Measurements from ENCODE around the gene OCLN.
A peak's percentile ranks its signal among the peaks of the same experiment; 100 is the strongest.
"Not testable (repeated sequence)": the region's sequence is repeated elsewhere in the genome, so short reads cannot be mapped to it uniquely, and the experiment has no call there.

Gene OCLN

GRCh38 chr5:69522035-69522434, 29.4 kb downstream of the OCLN start:
- no peaks in the 10 kb centered on the region for H3K27me3 ChIP-seq (ENCODE audit: control insufficient read depth in 2 of 2, insufficient read depth in 2 of 2, low read length in 2 of 2)
- no peaks in the 10 kb centered on the region for H3K9me3 ChIP-seq (ENCODE audit: control insufficient read depth in 2 of 2, low read length in 2 of 2)
- H3K27ac ChIP-seq (ENCODE audit: low read depth in 2 of 2, low read length in 2 of 2), result no peak overlapping the region
- H3K4me1 ChIP-seq (ENCODE audit: control insufficient read depth in 2 of 2, insufficient read depth in 2 of 2, low read length in 2 of 2), result peaks cover 11 to 40% of the 10 kb centered on the region in 2 donors
- H3K36me3 ChIP-seq (ENCODE audit: control insufficient read depth in 2 of 2, insufficient read depth in 2 of 2, low read length in 2 of 2), result peaks cover 2 to 3% of the 10 kb centered on the region in 2 donors
- no peak overlapping the region for H3K9ac ChIP-seq (ENCODE audit: low read depth in 1 of 2, low read length in 2 of 2)
- no peak overlapping the region for H3K4me3 ChIP-seq (ENCODE audit: low read length in 2 of 2)

GRCh38 chr5:69525490-69525889, 32.9 kb downstream of the OCLN start:
- peaks cover 13 to 34% of the 10 kb centered on the region in 2 donors for H3K4me1 ChIP-seq (ENCODE audit: control insufficient read depth in 2 of 2, insufficient read depth in 2 of 2, low read length in 2 of 2)

GRCh38 chr5:69526660-69527059, 34.1 kb downstream of the OCLN start:
- Histone ChIP-seq H3K9ac (ENCODE audit: low read depth in 1 of 2, low read length in 2 of 2) (no peak overlapping the region), H3K36me3 (ENCODE audit: control insufficient read depth in 2 of 2, insufficient read depth in 2 of 2, low read length in 2 of 2) (peaks cover 3 to 5% of the 10 kb centered on the region in 2 donors), H3K27me3 (ENCODE audit: control insufficient read depth in 2 of 2, insufficient read depth in 2 of 2, low read length in 2 of 2) (no peaks in the 10 kb centered on the region), H3K4me1 (ENCODE audit: control insufficient read depth in 2 of 2, insufficient read depth in 2 of 2, low read length in 2 of 2) (peaks cover 11 to 29% of the 10 kb centered on the region in 2 donors), H3K27ac (ENCODE audit: low read depth in 2 of 2, low read length in 2 of 2) (no peak overlapping the region), H3K4me3 (ENCODE audit: low read length in 2 of 2) (no peak overlapping the region), H3K9me3 (ENCODE audit: control insufficient read depth in 2 of 2, low read length in 2 of 2) (no peaks in the 10 kb centered on the region)

More at GRCh38 chr5:69525490-69525889, 32.9 kb downstream of the OCLN start:
- Histone ChIP-seq H3K9ac (ENCODE audit: low read depth in 1 of 2, low read length in 2 of 2) (no peak overlapping the region), H3K27ac (ENCODE audit: low read depth in 2 of 2, low read length in 2 of 2) (peak overlapping the region; percentile 39 to 59), H3K4me3 (ENCODE audit: low read length in 2 of 2) (no peak overlapping the region), H3K9me3 (ENCODE audit: control insufficient read depth in 2 of 2, low read length in 2 of 2) (no peaks in the 10 kb centered on the region), H3K36me3 (ENCODE audit: control insufficient read depth in 2 of 2, insufficient read depth in 2 of 2, low read length in 2 of 2) (peaks cover 3 to 5% of the 10 kb centered on the region in 2 donors), H3K27me3 (ENCODE audit: control insufficient read depth in 2 of 2, insufficient read depth in 2 of 2, low read length in 2 of 2) (no peaks in the 10 kb centered on the region)

GRCh38 chr5:69527128-69527770, 34.7 kb downstream of the OCLN start:
- Histone ChIP-seq H3K9ac (ENCODE audit: low read depth in 1 of 2, low read length in 2 of 2) (no peak overlapping the region), H3K4me3 (ENCODE audit: low read length in 2 of 2) (no peak overlapping the region), H3K4me1 (ENCODE audit: control insufficient read depth in 2 of 2, insufficient read depth in 2 of 2, low read length in 2 of 2) (peaks cover 11 to 26% of the 10 kb centered on the region in 2 donors), H3K36me3 (ENCODE audit: control insufficient read depth in 2 of 2, insufficient read depth in 2 of 2, low read length in 2 of 2) (peaks cover 3 to 5% of the 10 kb centered on the region in 2 donors), H3K27ac (ENCODE audit: low read depth in 2 of 2, low read length in 2 of 2) (no peak overlapping the region), H3K27me3 (ENCODE audit: control insufficient read depth in 2 of 2, insufficient read depth in 2 of 2, low read length in 2 of 2) (no peaks in the 10 kb centered on the region), H3K9me3 (ENCODE audit: control insufficient read depth in 2 of 2, low read length in 2 of 2) (no peaks in the 10 kb centered on the region)

- Histone ChIP-seq H3K4me3 (ENCODE audit: low read length in 2 of 2) (no peak overlapping the region), H3K9ac (ENCODE audit: low read depth in 1 of 2, low read length in 2 of 2) (no peak overlapping the region), H3K36me3 (ENCODE audit: control insufficient read depth in 2 of 2, insufficient read depth in 2 of 2, low read length in 2 of 2) (peaks cover 3 to 5% of the 10 kb centered on the region in 2 donors), H3K4me1 (ENCODE audit: control insufficient read depth in 2 of 2, insufficient read depth in 2 of 2, low read length in 2 of 2) (peaks cover 11 to 26% of the 10 kb centered on the region in 2 donors), H3K27ac (ENCODE audit: low read depth in 2 of 2, low read length in 2 of 2) (peak overlapping the region in 1 of 2 donors; percentile 22), H3K27me3 (ENCODE audit: control insufficient read depth in 2 of 2, insufficient read depth in 2 of 2, low read length in 2 of 2) (no peaks in the 10 kb centered on the region), H3K9me3 (ENCODE audit: control insufficient read depth in 2 of 2, low read length in 2 of 2) (no peaks in the 10 kb centered on the region)
These were observed 35.4 kb downstream of the OCLN start for GRCh38 chr5:69528035-69528434.

GRCh38 chr5:69528609-69529008, 36.0 kb downstream of the OCLN start:
- Histone ChIP-seq H3K36me3 (ENCODE audit: control insufficient read depth in 2 of 2, insufficient read depth in 2 of 2, low read length in 2 of 2) (peaks cover 3 to 5% of the 10 kb centered on the region in 2 donors), H3K27me3 (ENCODE audit: control insufficient read depth in 2 of 2, insufficient read depth in 2 of 2, low read length in 2 of 2) (no peaks in the 10 kb centered on the region), H3K4me1 (ENCODE audit: control insufficient read depth in 2 of 2, insufficient read depth in 2 of 2, low read length in 2 of 2) (peaks cover 11 to 28% of the 10 kb centered on the region in 2 donors), H3K9ac (ENCODE audit: low read depth in 1 of 2, low read length in 2 of 2) (no peak overlapping the region), H3K9me3 (ENCODE audit: control insufficient read depth in 2 of 2, low read length in 2 of 2) (no peaks in the 10 kb centered on the region), H3K4me3 (ENCODE audit: low read length in 2 of 2) (no peak overlapping the region), H3K27ac (ENCODE audit: low read depth in 2 of 2, low read length in 2 of 2) (no peak overlapping the region)

GRCh38 chr5:69530561-69531405, 38.2 kb downstream of the OCLN start:
- no peaks in the 10 kb centered on the region for H3K27me3 ChIP-seq (ENCODE audit: control insufficient read depth in 2 of 2, insufficient read depth in 2 of 2, low read length in 2 of 2)
- H3K27ac ChIP-seq (ENCODE audit: low read depth in 2 of 2, low read length in 2 of 2), result no peak overlapping the region

GRCh38 chr5:69531406-69531801, 38.8 kb downstream of the OCLN start:
- Histone ChIP-seq H3K9me3 (ENCODE audit: control insufficient read depth in 2 of 2, low read length in 2 of 2) (no peaks in the 10 kb centered on the region), H3K4me3 (ENCODE audit: low read length in 2 of 2) (no peak overlapping the region), H3K4me1 (ENCODE audit: control insufficient read depth in 2 of 2, insufficient read depth in 2 of 2, low read length in 2 of 2) (peaks cover 11 to 18% of the 10 kb centered on the region in 2 donors), H3K36me3 (ENCODE audit: control insufficient read depth in 2 of 2, insufficient read depth in 2 of 2, low read length in 2 of 2) (peaks cover 0 to 5% of the 10 kb centered on the region in 2 donors), H3K27me3 (ENCODE audit: control insufficient read depth in 2 of 2, insufficient read depth in 2 of 2, low read length in 2 of 2) (no peaks in the 10 kb centered on the region), H3K27ac (ENCODE audit: low read depth in 2 of 2, low read length in 2 of 2) (no peak overlapping the region), H3K9ac (ENCODE audit: low read depth in 1 of 2, low read length in 2 of 2) (no peak overlapping the region)

More at GRCh38 chr5:69530561-69531405, 38.2 kb downstream of the OCLN start:
- Histone ChIP-seq H3K36me3 (ENCODE audit: control insufficient read depth in 2 of 2, insufficient read depth in 2 of 2, low read length in 2 of 2) (peaks cover 3 to 5% of the 10 kb centered on the region in 2 donors), H3K4me3 (ENCODE audit: low read length in 2 of 2) (no peak overlapping the region), H3K9ac (ENCODE audit: low read depth in 1 of 2, low read length in 2 of 2) (no peak overlapping the region), H3K9me3 (ENCODE audit: control insufficient read depth in 2 of 2, low read length in 2 of 2) (no peaks in the 10 kb centered on the region), H3K4me1 (ENCODE audit: control insufficient read depth in 2 of 2, insufficient read depth in 2 of 2, low read length in 2 of 2) (peaks cover 11 to 22% of the 10 kb centered on the region in 2 donors)

- H3K4me1 ChIP-seq (ENCODE audit: control insufficient read depth in 2 of 2, insufficient read depth in 2 of 2, low read length in 2 of 2); H3K36me3 ChIP-seq (ENCODE audit: control insufficient read depth in 2 of 2, insufficient read depth in 2 of 2, low read length in 2 of 2); H3K27ac ChIP-seq (ENCODE audit: low read depth in 2 of 2, low read length in 2 of 2); H3K9me3 ChIP-seq (ENCODE audit: control insufficient read depth in 2 of 2, low read length in 2 of 2); H3K4me3 ChIP-seq (ENCODE audit: low read length in 2 of 2); H3K9ac ChIP-seq (ENCODE audit: low read depth in 1 of 2, low read length in 2 of 2); H3K27me3 ChIP-seq (ENCODE audit: control insufficient read depth in 2 of 2, insufficient read depth in 2 of 2, low read length in 2 of 2): not testable (repeated sequence)
These were observed 45.3 kb downstream of the OCLN start for GRCh38 chr5:69537911-69538310.

- H3K36me3 ChIP-seq (ENCODE audit: control insufficient read depth in 2 of 2, insufficient read depth in 2 of 2, low read length in 2 of 2); H3K9me3 ChIP-seq (ENCODE audit: control insufficient read depth in 2 of 2, low read length in 2 of 2); H3K27ac ChIP-seq (ENCODE audit: low read depth in 2 of 2, low read length in 2 of 2); H3K27me3 ChIP-seq (ENCODE audit: control insufficient read depth in 2 of 2, insufficient read depth in 2 of 2, low read length in 2 of 2); H3K4me3 ChIP-seq (ENCODE audit: low read length in 2 of 2); H3K9ac ChIP-seq (ENCODE audit: low read depth in 1 of 2, low read length in 2 of 2); H3K4me1 ChIP-seq (ENCODE audit: control insufficient read depth in 2 of 2, insufficient read depth in 2 of 2, low read length in 2 of 2): not testable (repeated sequence)
These were observed 46.1 kb downstream of the OCLN start for GRCh38 chr5:69538735-69539134.

Measured in mucosa of rectum (tissue), 2 donors.